GM12872 (cell line): ENCODE measurements around the gene SPRN.

Experiments
- CTCF ChIP-seq: IDR thresholded peaks from 3 replicates; pipeline ENCODE4 v1.5.1; 2011; ENCODE audit warnings: low read depth, mild to moderate bottlenecking, low read length, moderate library complexity; ENCODE audit not compliant: insufficient read depth

The SPRN gene

GRCh38 chr10:133379801-133380666 lies 44.4 kb downstream of the SPRN start:
- TF ChIP-seq CTCF, result no peak

- TF ChIP-seq CTCF, result no peak
Measured at GRCh38 chr10:133379152-133379800, 45.1 kb downstream of the SPRN start, which contains the start of gene PAOX. Gene PAOX, plus strand, starts transcription at chr10:133379262. Its CDS starts 55 bp downstream, at chr10:133379317.

GRCh38 chr10:133378251-133379096 lies 46.0 kb downstream of the SPRN start:
- TF ChIP-seq CTCF, result no peak

GRCh38 chr10:133377818-133378250 lies 46.6 kb downstream of the SPRN start:
- TF ChIP-seq CTCF, result no peak

- TF ChIP-seq CTCF, result no peak
Measured at GRCh38 chr10:133377025-133377817, 47.2 kb downstream of the SPRN start.

- no peak for TF ChIP-seq CTCF
Measured at GRCh38 chr10:133375357-133376115, 48.9 kb downstream of the SPRN start.
